H7 (cell line): Measurements from ENCODE around the gene IFNG-AS1. TPM values are rescaled to one million over a fixed set of nuclear protein-coding genes. Genes with fewer than 3 reads are reported as not detected.

Source experiments
- DNase-seq: peaks from one replicate; pipeline ENCODE4 v3.0.0; 2012
- H3K27me3 ChIP-seq: 2 replicates; pipeline ENCODE4 v1.6.0; 2011; ENCODE audit warnings: mild to moderate bottlenecking, low read length; ENCODE audit not compliant: control insufficient read depth, insufficient read depth
- H3K36me3 ChIP-seq: replicated peaks from 2 replicates; pipeline ENCODE4 v1.5.1; 2011; ENCODE audit warnings: low read length; ENCODE audit not compliant: control insufficient read depth, insufficient read depth
- H3K4me3 ChIP-seq: 2 replicates; pipeline ENCODE4 v1.5.1; 2011; ENCODE audit warnings: low read depth, mild to moderate bottlenecking, control low read depth, low read length, moderate library complexity; ENCODE audit not compliant: insufficient read depth
- total RNA-seq: library from RNA; depleted of rRNA; stranded (reverse); fragments of >200 nt; shearing (Covaris generic); gene quantifications from 2 replicates; pipeline ENCODE4 v1.2.3, GENCODE V29; 2014

IFNG-AS1 gene
- total RNA-seq, 1 experiment from 2014 or later = not detected

GRCh38 chr12:67980391-67980790 lies 8.9 kb upstream of the IFNG-AS1 start:
- Histone ChIP-seq H3K27me3 (no peaks in the 10 kb centered on the region), H3K36me3 (no peaks in the 10 kb centered on the region), H3K4me3 (no peak overlapping the region)
- no peak for DNase-seq

GRCh38 chr12:67981287-67982162 lies 7.7 kb upstream of the IFNG-AS1 start:
- H3K36me3 ChIP-seq = no peaks in the 10 kb centered on the region
- no peaks in the 10 kb centered on the region for H3K27me3 ChIP-seq
- no peak overlapping the region for H3K4me3 ChIP-seq
- no peak for DNase-seq

- H3K4me3 ChIP-seq = no peak overlapping the region
- DNase-seq = no peak
- H3K36me3 ChIP-seq = no peaks in the 10 kb centered on the region
- H3K27me3 ChIP-seq = no peaks in the 10 kb centered on the region
Observed at GRCh38 chr12:67982164-67982563, 7.1 kb upstream of the IFNG-AS1 start.

GRCh38 chr12:67986632-67987031 lies 2.6 kb upstream of the IFNG-AS1 start:
- DNase-seq = no peak
- no peak overlapping the region for H3K4me3 ChIP-seq
- H3K27me3 ChIP-seq = no peaks in the 10 kb centered on the region
- H3K36me3 ChIP-seq = no peaks in the 10 kb centered on the region

- H3K27me3 ChIP-seq = no peaks in the 10 kb centered on the region
- DNase-seq = no peak
- H3K36me3 ChIP-seq = no peaks in the 10 kb centered on the region
- no peak overlapping the region for H3K4me3 ChIP-seq
Observed at GRCh38 chr12:67988601-67989021, 636 bp upstream of the IFNG-AS1 start.

- H3K4me3 ChIP-seq = no peak overlapping the region
- no peak for DNase-seq
- no peaks in the 10 kb centered on the region for H3K27me3 ChIP-seq
- H3K36me3 ChIP-seq = no peaks in the 10 kb centered on the region
Observed at GRCh38 chr12:67991158-67991557, 1.9 kb downstream of the IFNG-AS1 start.

- H3K36me3 ChIP-seq = no peaks in the 10 kb centered on the region
- no peak overlapping the region for H3K4me3 ChIP-seq
- no peaks in the 10 kb centered on the region for H3K27me3 ChIP-seq
- DNase-seq = no peak
Observed at GRCh38 chr12:67993143-67993542, 3.9 kb downstream of the IFNG-AS1 start.

GRCh38 chr12:67994046-67994445 lies 4.8 kb downstream of the IFNG-AS1 start:
- DNase-seq = no peak
- H3K4me3 ChIP-seq = no peak overlapping the region
- H3K27me3 ChIP-seq = no peaks in the 10 kb centered on the region
- no peaks in the 10 kb centered on the region for H3K36me3 ChIP-seq

- no peak for DNase-seq
- H3K27me3 ChIP-seq = no peaks in the 10 kb centered on the region
- no peaks in the 10 kb centered on the region for H3K36me3 ChIP-seq
- no peak overlapping the region for H3K4me3 ChIP-seq
Observed at GRCh38 chr12:67996347-67996746, 7.1 kb downstream of the IFNG-AS1 start.

- DNase-seq = no peak
- no peak overlapping the region for H3K4me3 ChIP-seq
- H3K36me3 ChIP-seq = no peaks in the 10 kb centered on the region
- no peaks in the 10 kb centered on the region for H3K27me3 ChIP-seq
Observed at GRCh38 chr12:67998379-67998778, 9.1 kb downstream of the IFNG-AS1 start.

GRCh38 chr12:67999244-67999643 lies 10.0 kb downstream of the IFNG-AS1 start:
- Histone ChIP-seq H3K4me3 (no peak overlapping the region), H3K36me3 (no peaks in the 10 kb centered on the region), H3K27me3 (no peaks in the 10 kb centered on the region)
- no peak for DNase-seq

GRCh38 chr12:68001486-68002466 lies 12.5 kb downstream of the IFNG-AS1 start:
- no peak overlapping the region for H3K4me3 ChIP-seq
- DNase-seq = peak; percentile 9
- H3K27me3 ChIP-seq = no peaks in the 10 kb centered on the region
- H3K36me3 ChIP-seq = no peaks in the 10 kb centered on the region

- no peak for DNase-seq
- Histone ChIP-seq H3K36me3 (no peaks in the 10 kb centered on the region), H3K27me3 (no peaks in the 10 kb centered on the region), H3K4me3 (no peak overlapping the region)
Observed at GRCh38 chr12:68003777-68004176, 14.5 kb downstream of the IFNG-AS1 start.

- no peaks in the 10 kb centered on the region for H3K36me3 ChIP-seq
- H3K27me3 ChIP-seq = no peaks in the 10 kb centered on the region
- no peak overlapping the region for H3K4me3 ChIP-seq
- DNase-seq = no peak
Observed at GRCh38 chr12:68007033-68007432, 17.8 kb downstream of the IFNG-AS1 start.

- Histone ChIP-seq H3K4me3 (no peak overlapping the region), H3K27me3 (no peaks in the 10 kb centered on the region), H3K36me3 (no peaks in the 10 kb centered on the region)
- no peak for DNase-seq
Observed at GRCh38 chr12:68007466-68007865, 18.2 kb downstream of the IFNG-AS1 start.
